Sigmoid colon (tissue), 4 donors: ENCODE results near the gene JAZF1.

Experiments
- CTCF ChIP-seq, 4 experiments: fragments of 450-650 bp in 3 of 4; fragments of 200-600 bp in 1 of 4; IDR thresholded peaks; one replicate each; pipeline ENCODE4 v1.5.1; 2016 to 2019; ENCODE audit warnings: antibody characterized with exemption in 4 of 4, mild to moderate bottlenecking in 3 of 4, moderate library complexity in 2 of 4
- EP300 ChIP-seq, 4 donors: sonication (generic); formaldehyde crosslinking; IDR thresholded peaks; one replicate each; pipeline ENCODE4 v1.6.1; 2017; ENCODE audit warnings: antibody characterized with exemption in 4 of 4
- POLR2A ChIP-seq, 2 donors: fragments of 450-650 bp; IDR thresholded peaks; one replicate each; pipeline ENCODE4 v1.6.1; 2016; ENCODE audit warnings: antibody characterized with exemption in 2 of 2, mild to moderate bottlenecking in 2 of 2, moderate library complexity in 2 of 2
- POLR2AphosphoS5 ChIP-seq, 4 donors: sonication (generic); formaldehyde crosslinking; IDR thresholded peaks; one replicate each; pipeline ENCODE4 v1.6.1; 2017; ENCODE audit warnings: antibody characterized with exemption in 4 of 4

- no peak for TF ChIP-seq CTCF (IDR thresholded peaks at IDR 0.05)
- no peak for TF ChIP-seq EP300 (IDR thresholded peaks at IDR 0.05)
- TF ChIP-seq POLR2AphosphoS5 (IDR thresholded peaks at IDR 0.05) = no peak
- no peak for TF ChIP-seq POLR2A (IDR thresholded peaks at IDR 0.05)
Measured at GRCh38 chr7:27929127-27929526, 251.5 kb downstream of the JAZF1 start.
